K562 (cell line): ENCODE data around the gene TENT4B. TPM values are rescaled to one million over a fixed set of nuclear protein-coding genes. Genes with fewer than 3 reads are reported as not detected.

ENCODE experiments used
- ATAC-seq: fragments of 200-7000 bp; cut with Tn5 transposase; 3 replicates; pipeline ENCODE4 v1.9.1; 2020; ENCODE audit warnings: moderate library complexity
- BruUV-seq: library from RNA; stranded (reverse); fragments of 400-500 nt; replicated peaks from 2 replicates; lab custom pipeline; 2021; lab: Mats Ljungman, UMichigan
- CTCF ChIA-PET: fragments of 300-600 bp; formaldehyde crosslinking; extraction: SDS; loops from one replicate; lab custom pipeline; 2021; ENCODE audit warnings: low intra/inter-chr PET ratio; lab: Yijun Ruan, JAX
- POLR2A ChIA-PET: fragments of 300-600, 350-650 bp; sonication (Branson Sonifier 250); formaldehyde crosslinking; extraction: SDS; loops from one replicate; lab custom pipeline; 2021; ENCODE audit warnings: antibody characterized with exemption, inconsistent platforms; lab: Yijun Ruan, JAX
- DNase-seq, 4 experiments: peaks; one replicate each; pipeline versions ENCODE4 v3.0.0 to v3.0.0-alpha.2; 2011 to 2018; ENCODE audit warnings: low spot score in 3 of 4, mixed read lengths in 3 of 4; ENCODE audit errors: extremely low read depth in 1 of 4
- FAIRE-seq: peaks from 2 replicates; lab custom pipeline; 2011; peaks lifted over from hg19 to GRCh38; lab: Jason Lieb, UNC
- H2AFZ ChIP-seq: 2 replicates; pipeline ENCODE4 v1.6.0; 2011; ENCODE audit warnings: low read depth, low read length, control low read depth, inconsistent platforms
- H3K27ac ChIP-seq: fragments of 200-600 bp; 3 replicates; pipeline ENCODE4 v1.8.0; 2011; ENCODE audit warnings: low read depth, mild to moderate bottlenecking, control low read depth, inconsistent platforms, low read length, moderate library complexity, mixed read lengths; ENCODE audit errors: extremely low read depth
- H3K27me3 ChIP-seq, 2 experiments: fragments of 300-600 bp in 1 of 2; 2 replicates in 1 of 2; 3 replicates in 1 of 2; pipeline versions ENCODE4 v1.6.0 to v1.8.0; 2011; ENCODE audit warnings: inconsistent platforms in 2 of 2, low read length in 2 of 2, mild to moderate bottlenecking in 1 of 2, mixed read lengths in 1 of 2, moderate library complexity in 1 of 2; ENCODE audit not compliant: control insufficient read depth in 2 of 2, insufficient read depth in 2 of 2
- H3K36me3 ChIP-seq: fragments of 300-600 bp; 3 replicates; pipeline ENCODE4 v1.8.0; 2011; ENCODE audit warnings: mild to moderate bottlenecking, low read length, inconsistent platforms; ENCODE audit not compliant: control insufficient read depth, insufficient read depth
- H3K4me1 ChIP-seq, 2 experiments: fragments of 200-600 bp in 1 of 2; replicated peaks in 1 of 2; 2 replicates in 1 of 2; 3 replicates in 1 of 2; pipeline versions ENCODE4 v1.5.1 to v1.8.0; 2011; ENCODE audit warnings: inconsistent platforms in 2 of 2, low read length in 2 of 2, mild to moderate bottlenecking in 1 of 2, mixed read lengths in 1 of 2, moderate library complexity in 1 of 2; ENCODE audit not compliant: control insufficient read depth in 2 of 2, insufficient read depth in 2 of 2
- H3K4me2 ChIP-seq: 2 replicates; pipeline ENCODE4 v1.6.1; 2011; ENCODE audit warnings: low read length, control low read depth, inconsistent platforms, mixed read lengths; ENCODE audit not compliant: insufficient read depth
- H3K4me3 ChIP-seq: fragments of 200-600 bp; sonication (generic), shearing (Covaris generic); 2 replicates; pipeline ENCODE4 v1.5.1; 2016; ENCODE audit warnings: control low read depth, inconsistent platforms
- H3K79me2 ChIP-seq: fragments of 200-600 bp; 3 replicates; pipeline ENCODE4 v1.8.0; 2011; ENCODE audit warnings: low read length, inconsistent platforms; ENCODE audit not compliant: control insufficient read depth, insufficient read depth
- H3K9ac ChIP-seq, 2 experiments: 2 replicates each; pipeline versions ENCODE4 v1.6.0 to v1.6.1; 2011; ENCODE audit warnings: low read depth in 2 of 2, low read length in 2 of 2, control low read depth in 1 of 2, inconsistent platforms in 1 of 2, mild to moderate bottlenecking in 1 of 2, mixed read lengths in 1 of 2; ENCODE audit not compliant: insufficient read depth in 1 of 2
- H3K9me1 ChIP-seq: one replicate; pipeline ENCODE4 v1.6.0; 2011; ENCODE audit warnings: inconsistent platforms, mild to moderate bottlenecking, low read length, moderate library complexity; ENCODE audit not compliant: control insufficient read depth, insufficient read depth
- H3K9me3 ChIP-seq: replicated peaks from 2 replicates; pipeline ENCODE4 v1.5.1; 2011; ENCODE audit warnings: low read depth, low read length, inconsistent platforms; ENCODE audit not compliant: control insufficient read depth, insufficient read depth
- H4K20me1 ChIP-seq: replicated peaks from 2 replicates; pipeline ENCODE4 v1.6.1; 2011; ENCODE audit warnings: low read length, inconsistent platforms, mixed read lengths; ENCODE audit not compliant: control insufficient read depth, insufficient read depth
- BMI1 ChIP-seq: fragments of 150-350 bp; IDR thresholded peaks from 2 replicates; pipeline ENCODE4 v1.6.1; 2014; ENCODE audit warnings: low read length
- POLR2G ChIP-seq: fragments of 200-400 bp; formaldehyde crosslinking; IDR thresholded peaks from 2 replicates; pipeline ENCODE4 v1.6.1; 2017; ENCODE audit warnings: low read depth, mild to moderate bottlenecking, antibody characterized with exemption, low read length, moderate library complexity
- ZFP36 ChIP-seq: fragments of 150-350 bp; IDR thresholded peaks from 2 replicates; pipeline ENCODE4 v1.6.1; 2018; ENCODE audit warnings: low read length, low read depth; ENCODE audit not compliant: partially characterized antibody
- WGBS: fragments of 100-300 bp; shearing (Covaris generic); methylation state at CpG from one replicate; pipeline ENCODE4 v1.1.6; 2016; ENCODE audit warnings: low coverage, mixed read lengths; ENCODE audit not compliant: insufficient coverage; ENCODE audit errors: missing lambda C conversion rate; 5-methylcytosine and 5-hydroxymethylcytosine counted together
- in situ Hi-C: fragments of 300-500 bp; cut with MboI; formaldehyde crosslinking; loops from 4 replicates; pipeline ENCODE4 v1.15.0; 2018; ENCODE audit warnings: inconsistent platforms, mixed read lengths
- intact Hi-C: fragments of 100-400 bp; cut with micrococcal nuclease; formaldehyde crosslinking; loops from 2 replicates; pipeline ENCODE4 v1.14.2; 2022
- polyA plus RNA-seq, 8 experiments: library from polyadenylated mRNA; depleted of rRNA in 4 of 8; stranded (reverse) in 5 of 8; unstranded in 3 of 8; fragments of >200 nt; fragmentation: Nextera tagmentation in 2 of 8; fragmentation: Illumina TruSeq in 1 of 8; extraction: Ambion mirVana in 2 of 8; extraction: Trizol in 1 of 8; gene quantifications; 2 replicates each; pipeline versions ENCODE4 v1.2.1 to v1.2.3, GENCODE V29; 2011 to 2014; ENCODE audit warnings: inconsistent platforms in 1 of 8, missing spikeins in 1 of 8
- total RNA-seq, 7 experiments: library from RNA; depleted of rRNA in 6 of 7; stranded (reverse); fragments of >200 nt in 6 of 7; fragmentation: Illumina TruSeq in 2 of 7; extraction: Trizol in 2 of 7; gene quantifications; 2 replicates each; pipeline versions ENCODE4 v1.2.1 to v1.2.3, GENCODE V29; 2011 to 2021; ENCODE audit warnings: low replicate concordance in 1 of 7

TENT4B gene
- total and polyA plus RNA-seq, 9 of the 15 experiments (the other 6 are each of a cell fraction or from before 2014, with no cell fraction given), result 5.2 to 8.4 (median 7.0) TPM

DNA sequence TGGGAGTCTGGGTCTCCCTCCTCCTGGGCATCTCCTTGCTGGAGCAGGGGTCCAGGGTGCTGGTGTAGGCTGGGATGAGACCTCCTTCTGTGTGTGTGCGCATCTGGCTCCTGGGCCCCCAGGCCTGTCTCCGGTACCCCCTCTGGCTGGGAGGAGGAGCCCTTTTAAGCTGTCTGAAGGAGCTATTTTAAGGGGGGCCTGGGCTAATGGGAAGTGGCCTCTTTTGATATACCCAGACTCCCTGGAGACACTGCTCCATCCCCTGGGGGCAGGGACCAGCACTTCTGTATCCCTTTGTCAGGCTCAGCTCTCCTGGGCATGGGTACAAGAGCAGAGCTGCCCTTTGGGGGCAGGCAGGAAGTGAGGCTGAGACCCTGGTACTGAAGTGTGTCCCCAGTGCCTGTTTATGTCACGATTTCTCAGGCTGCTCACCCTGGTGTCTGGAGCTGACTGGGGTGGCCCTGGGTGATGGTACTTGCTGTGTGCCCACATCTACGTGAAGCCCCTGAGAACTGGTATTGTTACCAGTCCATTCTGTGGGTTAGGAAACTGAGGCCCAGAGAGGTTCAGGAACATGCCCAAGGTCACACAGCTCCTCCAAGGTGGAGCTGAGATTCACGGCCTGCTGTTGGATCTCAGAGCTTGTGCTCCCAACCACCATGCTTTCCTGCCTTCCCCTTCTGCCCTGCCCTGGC lies 119.7 kb downstream of the TENT4B start (continued):
- TF ChIP-seq ZFP36, result peak; percentile 82

- peaks cover 60% of the 10 kb centered on the region for H3K36me3 ChIP-seq
- TF ChIP-seq POLR2G, result 0 out of 2 replicates have a peak, but pooled peaks have one; percentile 3
- no peak for TF ChIP-seq BMI1
- H4K20me1 ChIP-seq, result peaks cover 19% of the 10 kb centered on the region; the same call in 1 of the 2 replicates
- peaks cover 35 to 68% of the 10 kb centered on the region in 2 experiments; a peak in 4 of 5 replicates for H3K4me1 ChIP-seq
- CTCF ChIA-PET, result no interaction called here
- H3K9me3 ChIP-seq, result no peaks in the 10 kb centered on the region
- FAIRE-seq (no peak), DNase-seq (no peak), ATAC-seq (no peak)
- H3K9me1 ChIP-seq, result peaks cover 3% of the 10 kb centered on the region
- H3K4me3 ChIP-seq, result no peak overlapping the region
- no peak overlapping the region for H2AFZ ChIP-seq
- H3K9ac ChIP-seq, result peak overlapping the region in 1 of 2 experiments; percentile 84; a peak in 2 of 4 replicates
- in situ Hi-C loops, result loop anchor here (25.0 kb wide), 1 partner anchor 1661 kb away; the partner anchor contains the start of gene N4BP1
- peaks cover 98% of the 10 kb centered on the region for H3K79me2 ChIP-seq
- POLR2A ChIA-PET, result interaction anchor here (0.6 to 5.1 kb wide), 8 partner anchors 9 to 54 kb away, joined by 3 to 34 read pairs (median 4); no protein-coding TSS in a partner anchor
- intact Hi-C loops, result no loop called here
- 55% methylated on average over 2 of the region's 2 CpGs for WGBS
- peak overlapping the region; percentile 53; the same call in 1 of the 2 replicates for H3K4me2 ChIP-seq
- no TSS peak for BruUV-seq
- no peak overlapping the region for H3K27ac ChIP-seq
- no peaks in the 10 kb centered on the region for H3K27me3 ChIP-seq
Measured at GRCh38 chr16:50273382-50273690, 120.2 kb downstream of the TENT4B start.
